ENCODE data around the gene SEPTIN14. TPM values are rescaled to one million over a fixed set of nuclear protein-coding genes. Genes with fewer than 3 reads are reported as not detected.
"Not testable (repeated sequence)": the region's sequence is repeated elsewhere in the genome, so short reads cannot be mapped to it uniquely, and the experiment has no call there.

The SEPTIN14 gene
- total RNA-seq, 1 donor from 2014 or later = not detected

- no peak for DNase-seq
- Histone ChIP-seq H3K4me3 (no peak overlapping the region), H3K9me3 (no peaks in the 10 kb centered on the region), H3K36me3 (no peaks in the 10 kb centered on the region), H3K4me1 (no peaks in the 10 kb centered on the region), H3K27ac (no peak overlapping the region), H3K27me3 (no peaks in the 10 kb centered on the region)
- intact Hi-C loops (cut with DNase I) = no loop called here
- no peak for TF ChIP-seq CTCF (IDR thresholded peaks at IDR 0.05)
- ATAC-seq = no peak
Observed at GRCh38 chr7:55775051-55775420, 87.5 kb downstream of the SEPTIN14 start.

DNA sequence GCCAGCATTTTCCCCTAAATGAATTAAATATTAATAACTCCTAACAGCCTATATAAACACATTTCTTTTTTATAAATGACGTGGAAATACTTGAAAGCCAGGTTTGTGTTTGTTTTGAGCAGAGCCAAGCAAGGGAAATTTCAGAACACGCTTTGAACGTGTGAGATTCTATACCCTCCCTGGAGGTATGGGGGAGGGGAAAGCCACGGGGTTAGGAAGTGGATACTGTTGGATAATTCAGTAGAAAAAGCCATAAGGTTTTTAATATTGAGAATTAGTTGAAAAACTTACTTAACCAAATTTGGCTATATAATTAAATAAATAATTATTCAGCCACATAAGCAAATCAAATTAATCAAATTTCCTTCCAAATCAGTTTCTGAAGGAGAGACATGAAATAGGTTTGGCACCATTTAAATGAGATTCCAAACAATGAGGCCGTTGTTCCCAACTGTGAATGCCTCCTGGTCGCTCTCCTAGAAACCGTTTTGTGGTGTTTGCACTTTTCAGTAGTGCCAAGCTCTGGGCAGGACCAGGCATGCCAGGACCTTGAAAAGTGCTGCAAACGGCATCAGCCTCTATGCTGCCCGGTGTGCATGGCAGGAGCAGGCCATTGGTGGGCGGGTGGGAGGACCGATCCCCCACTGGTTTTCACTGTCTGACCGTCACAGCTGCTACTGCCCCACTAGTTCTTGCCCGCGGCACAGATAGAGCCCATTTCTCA is 88.1 kb downstream of the SEPTIN14 start:
- Histone ChIP-seq H3K4me3 (no peak overlapping the region), H3K27me3 (no peaks in the 10 kb centered on the region), H3K27ac (no peak overlapping the region), H3K36me3 (no peaks in the 10 kb centered on the region), H3K9me3 (no peaks in the 10 kb centered on the region), H3K4me1 (no peaks in the 10 kb centered on the region)
- intact Hi-C loops (cut with DNase I) = no loop called here
- no peak for ATAC-seq
- DNase-seq = no peak
- no peak for TF ChIP-seq CTCF (IDR thresholded peaks at IDR 0.05)

- H3K36me3 ChIP-seq = no peaks in the 10 kb centered on the region
- ATAC-seq (no peak), DNase-seq (no peak)
- no peaks in the 10 kb centered on the region for H3K27me3 ChIP-seq
- H3K4me3 ChIP-seq = no peak overlapping the region
- no peak for TF ChIP-seq CTCF (IDR thresholded peaks at IDR 0.05)
- no peaks in the 10 kb centered on the region for H3K4me1 ChIP-seq
- no peak overlapping the region for H3K27ac ChIP-seq
- no peaks in the 10 kb centered on the region for H3K9me3 ChIP-seq
- intact Hi-C loops (cut with DNase I) = no loop called here
Observed at GRCh38 chr7:55770778-55771177, 91.8 kb downstream of the SEPTIN14 start.

GRCh38 chr7:55753274-55753862 is 109.2 kb downstream of the SEPTIN14 start:
- H3K4me3 ChIP-seq; H3K36me3 ChIP-seq; H3K9me3 ChIP-seq; ATAC-seq; H3K4me1 ChIP-seq; DNase-seq; intact Hi-C loops (cut with DNase I); H3K27me3 ChIP-seq; H3K27ac ChIP-seq: not testable (repeated sequence)

DNA sequence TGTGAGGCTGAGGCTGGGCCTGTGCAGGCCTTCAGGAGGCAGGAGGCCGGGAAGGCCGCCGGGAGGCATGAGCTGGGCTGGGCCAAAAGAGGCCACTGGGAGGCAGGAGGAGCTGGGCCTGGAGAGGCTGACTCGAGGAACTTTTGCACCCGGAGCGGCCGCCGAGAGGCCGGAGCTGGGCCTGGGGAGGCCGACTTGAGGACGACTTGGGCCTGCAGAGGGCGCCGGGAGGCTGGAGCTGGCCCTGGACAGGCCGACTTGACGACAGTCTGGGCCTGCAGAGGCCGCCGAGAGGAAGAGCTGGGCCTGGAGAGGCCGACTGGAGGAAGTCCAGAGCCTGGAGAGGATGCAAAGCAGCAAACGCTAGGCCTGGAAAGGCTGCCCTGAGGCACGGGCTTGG is 117.8 kb downstream of the SEPTIN14 start:
- H3K4me1 ChIP-seq; H3K36me3 ChIP-seq; H3K4me3 ChIP-seq; ATAC-seq; H3K27ac ChIP-seq; DNase-seq; H3K9me3 ChIP-seq; intact Hi-C loops (cut with DNase I); H3K27me3 ChIP-seq: not testable (repeated sequence)

Other genes with a start within 250 kb of the SEPTIN14 start
- gene ZNF713, start 24.7 kb upstream of the SEPTIN14 start, total RNA-seq = 3.9 TPM
- 12.6 TPM for gene MRPS17, start 89.1 kb upstream of the SEPTIN14 start, total RNA-seq
- gene NIPSNAP2, start 101.8 kb upstream of the SEPTIN14 start, total RNA-seq = 47.7 TPM
- gene PSPH, start 188.7 kb upstream of the SEPTIN14 start, total RNA-seq = 10.1 TPM
- 76.2 TPM for gene CCT6A, start 189.0 kb upstream of the SEPTIN14 start, total RNA-seq
- gene SUMF2, start 201.5 kb upstream of the SEPTIN14 start, total RNA-seq = 167 TPM
- 0.72 TPM for gene PHKG1, start 230.2 kb upstream of the SEPTIN14 start, total RNA-seq
- gene CHCHD2, start 243.7 kb upstream of the SEPTIN14 start, total RNA-seq = 200 TPM

All from upper lobe of right lung (tissue), 1 donor.